Jurkat, Clone E6-1 (cell line): ENCODE measurements around the gene AFAP1L2.

Experiments used
- DNase-seq: peaks from one replicate; pipeline ENCODE4 v3.0.0-alpha.2; 2011; ENCODE audit warnings: low read depth, low spot score
- H3K4me3 ChIP-seq: 2 replicates; pipeline ENCODE4 v1.5.1; 2011; ENCODE audit warnings: mild to moderate bottlenecking, low read length, control low read depth, moderate library complexity

Gene AFAP1L2

DNA sequence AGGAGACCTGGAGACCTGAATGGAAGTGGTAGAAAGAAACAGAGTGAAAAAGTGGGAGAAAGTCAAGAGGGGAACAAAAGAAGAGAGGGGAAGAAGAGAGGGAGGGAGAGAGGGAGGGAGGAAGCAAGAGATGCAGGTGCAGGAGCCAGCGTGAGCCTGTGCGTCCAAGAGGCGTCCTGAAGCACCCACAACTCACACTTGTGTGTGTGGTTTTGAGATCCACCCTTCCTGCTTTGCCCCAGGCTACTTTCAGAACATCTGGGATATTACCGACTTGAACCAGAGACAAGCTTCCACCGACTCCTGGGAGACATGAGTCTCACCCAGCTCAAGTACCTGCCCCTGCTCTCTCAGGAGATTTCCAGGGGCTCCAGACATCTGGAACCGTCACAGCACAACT is 9.8 kb downstream of the AFAP1L2 start:
- no peak overlapping the region for H3K4me3 ChIP-seq
- peak; percentile 41 for DNase-seq

GRCh38 chr10:114393886-114394285 is 10.4 kb downstream of the AFAP1L2 start:
- no peak overlapping the region for H3K4me3 ChIP-seq
- no peak for DNase-seq

GRCh38 chr10:114393482-114393881 is 10.8 kb downstream of the AFAP1L2 start:
- no peak for DNase-seq
- H3K4me3 ChIP-seq, result no peak overlapping the region

DNA sequence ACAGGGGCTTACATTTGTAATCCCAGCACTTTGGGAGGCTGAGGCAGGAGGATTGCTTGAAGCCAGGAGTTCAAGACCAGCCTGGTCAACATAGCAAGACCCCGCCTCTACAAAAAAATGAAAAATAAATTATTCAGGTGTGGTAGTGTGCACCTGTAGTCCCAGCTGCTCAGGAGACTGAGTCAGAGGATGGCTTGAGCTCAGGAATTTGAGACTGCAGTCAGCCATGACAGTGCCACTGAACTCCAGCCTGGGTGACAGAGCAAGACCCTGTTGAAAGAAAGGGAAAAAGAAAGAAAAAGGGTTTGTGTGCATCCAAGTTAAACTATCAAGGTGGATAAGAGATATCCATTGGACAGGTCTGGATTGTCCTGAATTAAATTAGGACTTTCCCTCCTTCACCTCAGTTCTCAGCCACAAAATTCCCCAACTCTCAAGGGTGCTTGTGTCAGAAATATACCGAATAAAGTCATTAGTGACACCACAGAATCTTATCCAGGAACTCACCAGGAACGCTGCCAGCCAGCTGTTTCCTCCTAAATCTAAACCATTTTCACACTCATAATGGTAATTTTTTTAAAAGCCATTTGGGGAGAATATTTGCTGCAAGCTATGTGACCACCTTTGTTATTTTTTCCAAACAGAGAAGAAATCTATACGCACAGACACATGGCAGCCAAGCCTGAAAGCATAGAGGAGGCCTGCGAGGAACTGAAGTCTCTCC is 12.0 kb downstream of the AFAP1L2 start:
- H3K4me3 ChIP-seq, result no peak overlapping the region
- no peak for DNase-seq

DNA sequence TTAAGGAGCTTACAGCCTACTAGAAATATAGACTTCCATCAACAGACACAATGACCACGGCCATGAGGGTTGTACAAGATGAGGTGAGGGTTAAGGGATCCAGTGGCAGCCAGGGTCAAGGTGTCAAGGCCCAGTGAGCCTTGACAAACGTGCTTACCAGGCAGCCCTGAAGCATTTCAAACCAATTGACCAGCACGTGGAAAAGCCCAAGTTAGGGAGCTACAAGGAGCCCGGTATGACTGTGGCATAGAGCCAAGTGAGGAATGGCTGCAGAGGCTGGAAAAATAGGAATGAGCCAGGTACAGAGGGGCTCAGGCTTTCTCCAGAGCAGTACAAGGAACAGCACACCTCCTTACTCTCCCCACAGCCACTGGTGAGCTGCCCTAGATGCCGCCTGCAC is 12.7 kb downstream of the AFAP1L2 start:
- H3K4me3 ChIP-seq, result no peak overlapping the region
- DNase-seq, result no peak

- no peak overlapping the region for H3K4me3 ChIP-seq
- no peak for DNase-seq
Observed at GRCh38 chr10:114389426-114389825, 14.9 kb downstream of the AFAP1L2 start.

GRCh38 chr10:114388275-114388674 is 16.0 kb downstream of the AFAP1L2 start:
- H3K4me3 ChIP-seq, result no peak overlapping the region
- no peak for DNase-seq

GRCh38 chr10:114387784-114388183 is 16.5 kb downstream of the AFAP1L2 start:
- no peak for DNase-seq
- H3K4me3 ChIP-seq, result no peak overlapping the region

GRCh38 chr10:114386452-114386851 is 17.9 kb downstream of the AFAP1L2 start:
- DNase-seq, result no peak
- H3K4me3 ChIP-seq, result no peak overlapping the region

GRCh38 chr10:114385557-114385956 is 18.7 kb downstream of the AFAP1L2 start:
- H3K4me3 ChIP-seq, result no peak overlapping the region
- no peak for DNase-seq

DNA sequence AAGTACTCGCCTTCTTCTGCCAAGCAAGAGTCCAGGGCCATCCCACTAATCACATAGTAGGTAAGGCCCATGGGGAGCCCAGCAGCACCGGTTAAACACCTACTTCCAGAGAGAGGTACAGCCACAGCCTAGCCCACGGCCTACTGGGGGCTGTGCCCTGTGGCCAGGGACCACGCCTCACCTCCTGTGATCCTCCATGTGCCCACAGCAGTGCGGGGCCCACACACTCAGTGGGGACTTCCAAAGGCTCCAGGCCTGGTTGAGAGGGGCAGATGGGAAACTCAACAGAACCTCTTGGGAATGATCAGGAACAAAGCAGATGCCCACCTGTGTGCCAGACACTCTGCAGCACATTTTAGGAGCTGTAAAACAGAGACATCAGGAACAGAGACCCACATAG is 19.7 kb downstream of the AFAP1L2 start:
- no peak for DNase-seq
- H3K4me3 ChIP-seq, result no peak overlapping the region

GRCh38 chr10:114384181-114384580 is 20.1 kb downstream of the AFAP1L2 start:
- no peak overlapping the region for H3K4me3 ChIP-seq
- no peak for DNase-seq

GRCh38 chr10:114380797-114381196 is 23.5 kb downstream of the AFAP1L2 start:
- no peak overlapping the region for H3K4me3 ChIP-seq
- DNase-seq, result no peak

GRCh38 chr10:114380060-114380459 is 24.2 kb downstream of the AFAP1L2 start:
- DNase-seq, result no peak
- H3K4me3 ChIP-seq, result no peak overlapping the region

DNA sequence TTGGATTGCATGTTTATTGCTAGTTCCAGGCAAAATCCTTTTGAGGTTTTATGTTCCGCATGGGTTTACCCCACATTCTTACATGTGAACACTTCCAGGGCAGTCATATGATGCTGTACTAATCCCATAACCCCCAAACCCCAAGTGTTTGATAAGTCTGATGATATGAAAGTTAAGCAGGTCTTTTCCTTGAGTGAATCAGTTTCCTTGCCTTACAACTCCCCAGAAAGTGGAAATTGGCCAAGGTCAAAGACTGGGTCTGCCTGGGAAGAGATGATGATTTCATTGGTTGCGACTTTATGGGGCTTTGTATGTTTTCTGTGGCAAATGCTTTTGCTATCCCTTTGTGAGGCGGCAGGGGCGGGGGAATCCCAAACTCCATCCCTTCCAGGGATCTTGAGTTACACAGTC is 24.7 kb downstream of the AFAP1L2 start:
- no peak for DNase-seq
- no peak overlapping the region for H3K4me3 ChIP-seq

DNA sequence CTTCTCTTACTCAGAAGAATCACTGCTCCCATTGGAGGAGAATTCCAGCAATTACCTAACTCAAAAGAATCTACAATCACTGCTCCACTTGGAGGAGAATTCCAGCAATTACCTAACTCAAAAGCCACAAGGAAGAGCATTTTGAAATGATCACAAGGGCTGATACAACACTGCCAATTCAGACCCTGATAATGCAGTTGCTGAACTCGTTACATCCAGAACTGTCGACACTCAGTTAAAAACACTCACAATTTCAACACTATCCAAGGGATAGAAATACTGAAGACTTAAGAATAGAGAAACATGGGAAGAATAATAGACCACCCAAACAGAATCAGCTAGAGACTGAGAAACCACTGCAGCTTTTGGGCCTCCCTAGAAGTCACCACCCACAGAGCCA is 27.8 kb downstream of the AFAP1L2 start:
- H3K4me3 ChIP-seq, result no peak overlapping the region
- DNase-seq, result no peak

DNA sequence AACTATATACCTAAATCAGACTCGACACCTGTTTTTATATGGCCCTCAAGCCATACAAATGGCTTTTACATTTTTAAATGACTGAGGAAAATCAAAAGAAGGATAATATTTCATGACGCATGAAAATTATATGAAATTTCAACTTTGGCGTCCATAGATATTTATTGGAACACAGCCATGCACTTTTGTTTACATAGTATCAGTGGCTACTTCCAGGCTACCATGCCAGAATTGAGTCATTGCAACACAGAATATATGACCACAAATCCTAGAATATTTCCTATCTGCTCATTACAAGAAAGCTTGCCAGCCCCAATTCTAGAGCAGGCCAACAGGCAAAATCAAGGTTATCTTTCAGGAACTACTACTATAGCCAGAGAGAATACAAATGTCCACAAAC is 29.3 kb downstream of the AFAP1L2 start:
- H3K4me3 ChIP-seq, result no peak overlapping the region
- no peak for DNase-seq

DNA sequence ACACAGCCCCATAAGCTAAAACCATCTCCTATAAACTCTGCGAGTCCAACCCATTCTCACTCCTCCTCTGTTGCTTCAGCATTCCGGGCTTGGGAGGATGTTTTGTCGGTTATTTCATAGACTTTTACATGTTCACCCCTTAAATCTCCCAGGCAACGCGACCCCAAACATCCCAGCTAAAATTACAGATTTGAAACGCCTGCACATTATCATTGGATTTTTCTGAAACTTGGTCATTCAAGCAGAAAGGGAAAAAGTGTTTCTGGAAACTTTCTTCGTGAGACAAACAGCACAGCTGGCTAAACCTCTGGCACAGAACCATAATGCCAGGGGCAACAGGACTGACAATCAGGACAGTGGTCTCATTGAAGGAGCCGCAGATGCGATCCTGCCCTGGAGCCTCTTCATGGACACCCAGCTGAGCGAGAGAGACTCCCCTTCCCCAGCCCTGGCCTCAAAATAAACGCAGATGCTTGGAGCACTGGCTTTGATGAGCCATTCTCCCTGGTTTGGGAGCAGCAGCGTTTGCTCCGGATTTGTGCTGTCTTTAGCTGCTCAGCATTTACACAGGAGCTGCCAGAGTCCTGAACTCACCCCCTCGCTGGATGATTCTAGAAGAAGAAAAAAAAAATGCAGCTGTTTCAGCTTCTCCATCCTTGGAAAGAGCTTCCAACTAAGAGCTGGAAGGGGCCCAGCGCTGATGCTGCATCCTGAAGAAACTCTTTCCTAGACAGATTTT is 30.1 kb downstream of the AFAP1L2 start:
- no peak overlapping the region for H3K4me3 ChIP-seq
- no peak for DNase-seq

DNA sequence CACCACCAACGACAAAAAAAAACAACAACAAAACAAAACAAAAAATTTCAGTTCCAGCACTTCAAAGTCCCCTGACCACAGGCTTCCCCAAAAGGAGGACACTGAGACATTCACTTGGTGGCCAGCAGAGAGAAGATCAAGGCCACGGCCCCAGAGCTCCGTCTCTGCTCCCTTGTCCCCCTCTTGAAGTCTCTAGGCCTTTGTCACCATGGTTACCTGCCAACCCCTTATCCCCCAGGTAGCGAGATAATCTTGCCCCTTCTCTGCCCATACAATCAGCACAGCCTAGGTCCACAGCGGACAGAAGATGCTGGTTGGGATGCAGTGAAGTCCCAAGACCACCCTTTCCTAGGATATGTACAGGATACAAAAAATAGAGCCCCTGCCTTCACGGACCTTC is 30.7 kb downstream of the AFAP1L2 start:
- DNase-seq, result no peak
- H3K4me3 ChIP-seq, result no peak overlapping the region

GRCh38 chr10:114372995-114373394 is 31.3 kb downstream of the AFAP1L2 start:
- no peak for DNase-seq
- H3K4me3 ChIP-seq, result no peak overlapping the region

GRCh38 chr10:114372179-114372578 is 32.1 kb downstream of the AFAP1L2 start:
- no peak overlapping the region for H3K4me3 ChIP-seq
- DNase-seq, result no peak
